ENCODE measurements around the gene SPACA6. TPM values are rescaled to one million over a fixed set of nuclear protein-coding genes. Genes with fewer than 3 reads are reported as not detected.

SPACA6 gene
- total and polyA plus RNA-seq, 4 donors, result 7.0 to 20.7 (median 14.8) TPM

DNA sequence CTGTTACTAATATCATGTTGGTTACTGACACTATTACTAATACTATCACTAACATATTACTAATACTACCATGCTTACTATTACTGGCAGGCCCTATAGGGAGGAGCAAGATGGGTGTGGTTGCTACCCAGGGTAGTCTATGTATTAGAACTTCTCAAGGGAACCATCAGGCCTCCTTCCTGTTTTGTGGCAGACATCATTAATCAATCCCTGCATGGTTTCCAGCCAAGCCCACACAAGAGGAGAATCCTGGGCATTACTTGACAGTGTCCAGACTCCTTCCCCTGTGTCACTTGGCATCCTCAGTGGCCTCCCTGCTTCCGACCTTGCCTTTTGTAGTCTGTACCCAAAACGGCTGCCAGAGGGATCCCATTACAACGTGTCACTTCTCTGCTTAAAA, 21.7 kb downstream of the SPACA6 start:
- Histone ChIP-seq H3K9ac (ENCODE audit: insufficient read depth in 1 of 2, low read length in 2 of 2) (no peak overlapping the region), H3K27me3 (ENCODE audit: control insufficient read depth in 3 of 3, insufficient read depth in 3 of 3, low read length in 2 of 3) (peaks cover 8 to 34% (median 11%) of the 10 kb centered on the region in 3 donors), H3K9me3 (ENCODE audit: control insufficient read depth in 4 of 4, insufficient read depth in 3 of 4, low read length in 3 of 4) (peaks cover 0 to 8% (median 0%) of the 10 kb centered on the region in 4 donors), H3K4me1 (ENCODE audit: control insufficient read depth in 5 of 5, insufficient read depth in 5 of 5, low read length in 5 of 5) (peaks cover 0 to 7% (median 0%) of the 10 kb centered on the region in 5 donors), H3K27ac (ENCODE audit: low read depth in 1 of 2, low read length in 1 of 2) (no peak overlapping the region), H3K4me3 (no peak overlapping the region), H3K36me3 (ENCODE audit: control insufficient read depth in 4 of 4, insufficient read depth in 4 of 4, low read length in 4 of 4) (no peaks in the 10 kb centered on the region)
- WGBS, 2 donors, result 64 to 82% methylated on average over 3 of the region's 3 CpGs
- TF ChIP-seq CTCF (IDR thresholded peaks at IDR 0.05; ENCODE audit: control extremely low read depth, extremely low read depth), result no peak
- DNase-seq (no peak), ATAC-seq (ENCODE audit: insufficient read depth, low FRiP score) (no peak)

GRCh38 chr19:51715850-51716249, 22.7 kb downstream of the SPACA6 start:
- H3K27me3 ChIP-seq (ENCODE audit: control insufficient read depth in 3 of 3, insufficient read depth in 3 of 3, low read length in 2 of 3), result peaks cover 8 to 44% (median 21%) of the 10 kb centered on the region in 3 donors
- WGBS, 2 donors, result 83 to 86% methylated on average over 3 of the region's 3 CpGs
- H3K4me3 ChIP-seq, result no peak overlapping the region
- no peaks in the 10 kb centered on the region for H3K36me3 ChIP-seq (ENCODE audit: control insufficient read depth in 4 of 4, insufficient read depth in 4 of 4, low read length in 4 of 4)
- no peak for TF ChIP-seq CTCF (IDR thresholded peaks at IDR 0.05; ENCODE audit: control extremely low read depth, extremely low read depth)
- H3K4me1 ChIP-seq (ENCODE audit: control insufficient read depth in 5 of 5, insufficient read depth in 5 of 5, low read length in 5 of 5), result peaks cover 0 to 7% (median 0%) of the 10 kb centered on the region in 5 donors
- DNase-seq (no peak), ATAC-seq (ENCODE audit: insufficient read depth, low FRiP score) (no peak)
- H3K9me3 ChIP-seq (ENCODE audit: control insufficient read depth in 4 of 4, insufficient read depth in 3 of 4, low read length in 3 of 4), result peaks cover 0 to 8% (median 0%) of the 10 kb centered on the region in 4 donors
- H3K27ac ChIP-seq (ENCODE audit: low read depth in 1 of 2, low read length in 1 of 2), result no peak overlapping the region
- no peak overlapping the region for H3K9ac ChIP-seq (ENCODE audit: insufficient read depth in 1 of 2, low read length in 2 of 2)

DNA sequence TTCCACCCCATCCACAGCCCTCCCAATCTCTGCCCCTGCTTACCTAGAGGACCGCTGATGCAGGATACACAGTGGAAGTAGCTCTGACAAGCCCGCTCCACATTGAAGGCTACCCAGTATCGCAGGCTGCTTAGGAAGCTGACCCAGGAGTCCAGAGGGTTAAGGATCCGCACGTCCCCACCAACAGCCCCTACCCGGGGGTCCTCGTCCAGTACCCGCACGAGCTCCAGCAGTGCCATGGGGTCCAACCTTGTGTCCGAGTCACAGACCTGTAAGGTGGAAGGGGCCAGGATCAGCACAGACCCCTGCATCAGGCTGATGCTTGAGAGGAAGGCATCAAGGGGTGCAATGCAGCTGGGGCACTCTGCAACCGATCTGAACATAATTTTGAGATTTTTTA, 23.8 kb downstream of the SPACA6 start:
- H3K4me3 ChIP-seq, result no peak overlapping the region
- no peak for DNase-seq
- H3K27ac ChIP-seq (ENCODE audit: low read depth in 1 of 2, low read length in 1 of 2), result no peak overlapping the region
- no peaks in the 10 kb centered on the region for H3K36me3 ChIP-seq (ENCODE audit: control insufficient read depth in 4 of 4, insufficient read depth in 4 of 4, low read length in 4 of 4)
- H3K9me3 ChIP-seq (ENCODE audit: control insufficient read depth in 4 of 4, insufficient read depth in 3 of 4, low read length in 3 of 4), result peaks cover 0 to 8% (median 0%) of the 10 kb centered on the region in 4 donors
- H3K9ac ChIP-seq (ENCODE audit: insufficient read depth in 1 of 2, low read length in 2 of 2), result no peak overlapping the region
- no peak for TF ChIP-seq CTCF (IDR thresholded peaks at IDR 0.05; ENCODE audit: control extremely low read depth, extremely low read depth)
- ATAC-seq (ENCODE audit: insufficient read depth, low FRiP score), result no peak
- H3K4me1 ChIP-seq (ENCODE audit: control insufficient read depth in 5 of 5, insufficient read depth in 5 of 5, low read length in 5 of 5), result peaks cover 0 to 7% (median 0%) of the 10 kb centered on the region in 5 donors
- WGBS, 2 donors, result 86 to 92% methylated on average over 11 of the region's 11 CpGs
- peaks cover 8 to 53% (median 31%) of the 10 kb centered on the region in 3 donors for H3K27me3 ChIP-seq (ENCODE audit: control insufficient read depth in 3 of 3, insufficient read depth in 3 of 3, low read length in 2 of 3)
